NT2/D1 (cell line): ENCODE data around the gene CFL1.
"Not testable (repeated sequence)": the region's sequence is repeated elsewhere in the genome, so short reads cannot be mapped to it uniquely, and the experiment has no call there.

Experiments
- DNase-seq: peaks from one replicate; pipeline ENCODE4 v3.0.0-alpha.2; 2011; ENCODE audit warnings: low read depth, low spot score
- H3K27me3 ChIP-seq: 2 replicates; pipeline ENCODE4 v1.6.0; 2011; ENCODE audit warnings: mild to moderate bottlenecking; ENCODE audit not compliant: insufficient read length, insufficient read depth
- H3K36me3 ChIP-seq: 2 replicates; pipeline ENCODE4 v1.6.1; 2011; ENCODE audit warnings: mild to moderate bottlenecking, low read length, mixed read lengths; ENCODE audit not compliant: insufficient read depth, insufficient read length
- H3K4me1 ChIP-seq: 2 replicates; pipeline ENCODE4 v1.5.1; 2011; ENCODE audit not compliant: insufficient read depth, insufficient read length
- H3K4me3 ChIP-seq: 2 replicates; pipeline ENCODE4 v1.5.1; 2011; ENCODE audit warnings: low read depth; ENCODE audit not compliant: insufficient read length
- H3K9ac ChIP-seq: 2 replicates; pipeline ENCODE4 v1.6.0; 2011; ENCODE audit warnings: low read depth; ENCODE audit not compliant: insufficient read length
- H3K9me3 ChIP-seq: 2 replicates; pipeline ENCODE4 v1.5.1; 2011; ENCODE audit warnings: mild to moderate bottlenecking, low read length; ENCODE audit not compliant: insufficient read depth
- SUZ12 ChIP-seq: IDR thresholded peaks from 2 replicates; pipeline ENCODE4 v1.6.1; 2011; ENCODE audit not compliant: insufficient read length, insufficient read depth; ENCODE audit errors: extremely low read depth
- YY1 ChIP-seq: IDR thresholded peaks from 2 replicates; pipeline ENCODE4 v1.6.1; 2011; ENCODE audit not compliant: insufficient read length, insufficient read depth
- ZNF274 ChIP-seq: IDR thresholded peaks from 2 replicates; pipeline ENCODE4 v1.6.1; 2011; ENCODE audit warnings: mild to moderate bottlenecking, low read depth, low read length

Gene CFL1

GRCh38 chr11:65852508-65853245 is 5.3 kb downstream of the CFL1 start:
- no peak for TF ChIP-seq SUZ12
- TF ChIP-seq ZNF274: no peak
- TF ChIP-seq YY1: no peak
- no peak for DNase-seq
- Histone ChIP-seq H3K9ac (no peak overlapping the region), H3K36me3 (peaks cover 66% of the 10 kb centered on the region), H3K9me3 (peaks cover 19% of the 10 kb centered on the region; the same call in 1 of the 2 replicates), H3K4me1 (peaks cover 8% of the 10 kb centered on the region), H3K27me3 (no peaks in the 10 kb centered on the region), H3K4me3 (no peak overlapping the region)

- H3K9me3 ChIP-seq: peaks cover 19% of the 10 kb centered on the region; the same call in 1 of the 2 replicates
- TF ChIP-seq YY1: no peak
- no peak for DNase-seq
- no peak overlapping the region for H3K4me3 ChIP-seq
- peaks cover 60% of the 10 kb centered on the region for H3K36me3 ChIP-seq
- H3K4me1 ChIP-seq: peaks cover 8% of the 10 kb centered on the region
- no peaks in the 10 kb centered on the region for H3K27me3 ChIP-seq
- H3K9ac ChIP-seq: peak overlapping the region; percentile 17
Measured at GRCh38 chr11:65851811-65852507, 6.0 kb downstream of the CFL1 start.

DNA sequence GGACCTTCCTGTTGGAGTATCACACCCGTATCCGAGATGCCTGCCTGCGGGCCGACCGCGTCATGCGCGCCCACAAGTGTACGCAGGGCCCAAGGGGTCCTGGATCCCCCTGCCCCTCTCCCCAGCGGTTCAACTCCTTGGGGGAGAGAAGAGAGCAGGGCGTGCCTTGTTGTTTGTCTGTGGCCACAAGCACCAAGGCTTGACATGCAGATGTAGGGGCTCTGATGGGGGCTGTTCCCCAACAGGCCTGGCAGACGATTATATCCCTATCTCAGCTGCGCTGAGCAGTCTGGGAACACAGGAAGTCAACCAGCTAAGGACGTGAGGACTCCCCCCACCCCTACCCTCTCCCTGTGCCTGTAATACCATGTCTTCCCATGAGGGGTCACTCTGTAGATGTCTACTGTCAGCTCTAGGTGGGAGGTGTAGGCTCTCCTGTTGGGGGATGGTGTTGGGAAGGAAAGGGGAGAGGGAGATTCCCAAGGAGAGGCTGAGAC is 6.8 kb downstream of the CFL1 start:
- no peak overlapping the region for H3K9ac ChIP-seq
- no peaks in the 10 kb centered on the region for H3K27me3 ChIP-seq
- peak; percentile 75 for DNase-seq
- no peak for TF ChIP-seq SUZ12
- H3K36me3 ChIP-seq: peaks cover 52% of the 10 kb centered on the region
- peaks cover 19% of the 10 kb centered on the region; the same call in 1 of the 2 replicates for H3K9me3 ChIP-seq
- no peak overlapping the region for H3K4me3 ChIP-seq
- peaks cover 8% of the 10 kb centered on the region for H3K4me1 ChIP-seq

DNA sequence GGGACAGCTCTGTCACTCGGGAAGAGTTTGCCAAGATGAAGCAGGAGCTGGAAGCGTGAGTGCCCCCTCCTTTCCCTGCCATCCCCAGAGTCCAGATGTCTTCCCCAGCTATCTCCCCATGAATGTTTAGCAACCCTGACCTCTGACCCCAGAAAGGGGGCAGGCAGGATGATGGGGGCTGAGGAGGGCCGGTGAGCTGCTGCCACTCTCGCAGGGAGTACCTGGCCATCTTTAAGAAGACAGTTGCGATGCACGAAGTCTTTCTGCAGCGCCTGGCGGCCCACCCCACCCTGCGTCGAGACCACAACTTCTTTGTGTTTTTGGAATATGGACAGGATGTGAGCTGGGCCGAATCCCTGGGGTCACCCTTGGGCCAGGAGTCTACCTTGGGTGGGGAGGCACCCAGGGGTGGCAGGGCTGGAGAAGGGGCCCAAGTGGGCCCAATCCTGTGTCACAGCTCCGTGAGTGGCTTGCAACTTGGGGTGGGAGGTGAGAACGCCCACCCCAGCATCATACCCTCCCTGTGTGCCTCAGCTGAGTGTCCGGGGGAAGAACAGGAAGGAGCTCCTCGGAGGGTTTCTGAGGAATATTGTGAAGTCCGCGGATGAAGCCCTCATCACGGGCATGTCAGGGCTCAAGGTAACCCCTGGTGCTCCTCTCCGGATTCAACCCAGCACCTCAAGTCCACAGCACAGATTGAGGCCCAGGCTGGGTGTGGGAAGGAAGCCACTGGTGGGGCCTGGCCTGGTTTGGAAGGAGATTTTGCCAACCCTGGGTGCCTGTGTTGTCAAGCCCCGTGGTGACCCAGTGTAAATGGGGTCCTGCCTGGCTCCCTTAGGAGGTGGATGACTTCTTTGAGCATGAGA is 7.5 kb downstream of the CFL1 start:
- no peak for TF ChIP-seq SUZ12
- TF ChIP-seq ZNF274: no peak
- TF ChIP-seq YY1: no peak

DNA sequence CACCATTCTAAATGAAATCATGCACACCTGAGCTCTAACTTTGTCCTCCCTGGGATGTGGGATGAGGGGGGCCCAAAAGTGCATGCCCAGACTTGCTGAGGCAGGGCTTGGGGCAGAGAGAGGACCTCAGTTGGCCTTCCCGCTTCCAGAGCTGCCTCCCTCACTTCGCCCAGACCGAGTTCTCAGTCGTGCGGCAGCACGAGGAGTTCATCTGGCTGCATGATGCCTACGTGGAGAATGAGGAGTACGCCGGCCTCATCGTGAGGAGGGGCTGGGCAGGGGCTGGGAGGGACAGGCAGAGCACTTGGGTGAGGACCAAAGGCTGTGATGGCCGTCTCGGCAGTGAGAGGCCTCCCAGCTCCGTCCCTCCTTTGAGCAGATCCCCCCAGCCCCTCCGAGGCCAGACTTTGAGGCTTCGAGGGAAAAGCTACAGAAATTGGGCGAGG is 8.2 kb downstream of the CFL1 start:
- TF ChIP-seq YY1 (no peak), ZNF274 (no peak), SUZ12 (no peak)
- DNase-seq: no peak
- H3K9ac ChIP-seq: peak overlapping the region; percentile 13
- peaks cover 8% of the 10 kb centered on the region for H3K4me1 ChIP-seq
- H3K4me3 ChIP-seq: no peak overlapping the region
- H3K27me3 ChIP-seq: no peaks in the 10 kb centered on the region
- H3K9me3 ChIP-seq: peaks cover 19% of the 10 kb centered on the region; the same call in 1 of the 2 replicates
- peaks cover 38% of the 10 kb centered on the region for H3K36me3 ChIP-seq

More for the DNA sequence above, 7.5 kb downstream of the CFL1 start:
- Histone ChIP-seq H3K27me3 (no peaks in the 10 kb centered on the region), H3K9me3 (peaks cover 19% of the 10 kb centered on the region; the same call in 1 of the 2 replicates), H3K4me3 (no peak overlapping the region), H3K36me3 (peaks cover 45% of the 10 kb centered on the region), H3K4me1 (peaks cover 8% of the 10 kb centered on the region), H3K9ac (peak overlapping the region; percentile 13)
- no peak for DNase-seq

DNA sequence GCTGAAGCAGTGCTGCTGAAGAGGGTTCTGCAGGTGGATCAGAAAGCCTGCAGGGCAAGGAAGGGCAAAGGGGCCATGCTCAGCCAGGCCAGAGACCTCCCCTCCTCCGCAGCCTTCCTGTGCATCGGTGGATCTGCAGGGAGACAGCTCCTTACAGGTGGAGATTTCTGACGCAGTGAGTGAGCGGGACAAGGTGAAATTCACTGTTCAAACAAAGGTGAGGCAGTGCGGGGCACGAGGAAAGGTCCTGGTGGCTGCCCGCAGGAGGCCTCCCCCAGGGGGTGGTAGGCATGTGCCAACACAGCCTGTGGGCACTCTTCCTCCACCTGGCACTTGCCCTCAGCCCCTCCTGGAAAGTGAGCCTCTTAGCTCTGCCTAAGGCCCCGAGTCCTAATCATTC is 8.6 kb downstream of the CFL1 start:
- Histone ChIP-seq H3K36me3 (peaks cover 34% of the 10 kb centered on the region), H3K27me3 (no peaks in the 10 kb centered on the region), H3K9ac (no peak overlapping the region), H3K4me3 (no peak overlapping the region), H3K9me3 (peaks cover 19% of the 10 kb centered on the region; the same call in 1 of the 2 replicates), H3K4me1 (peaks cover 8% of the 10 kb centered on the region)
- no peak for TF ChIP-seq SUZ12
- TF ChIP-seq YY1: no peak
- TF ChIP-seq ZNF274: no peak
- DNase-seq: no peak

DNA sequence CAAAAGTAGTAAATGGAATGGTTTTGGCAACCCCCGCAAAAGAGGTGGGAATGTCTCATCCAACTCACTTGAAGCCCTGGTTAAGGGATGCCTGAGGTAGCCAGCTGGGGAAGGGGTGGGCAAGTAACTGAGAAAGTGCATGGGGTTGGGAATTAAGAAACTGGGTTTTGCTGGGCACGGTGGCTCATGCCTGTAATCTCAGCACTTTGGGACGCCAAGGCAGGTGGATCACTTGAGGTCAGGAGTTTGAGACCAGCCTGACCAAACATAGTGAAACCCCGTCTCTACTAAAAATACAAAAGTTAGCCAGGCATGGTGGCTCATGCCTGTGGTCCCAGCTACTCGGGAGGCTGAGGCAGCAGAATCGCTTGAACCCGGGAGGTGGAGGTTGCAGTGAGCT is 9.3 kb downstream of the CFL1 start:
- H3K4me1 ChIP-seq, H3K27me3 ChIP-seq, H3K4me3 ChIP-seq, H3K9ac ChIP-seq, DNase-seq: not testable (repeated sequence)
- Histone ChIP-seq H3K9me3 (peaks cover 19% of the 10 kb centered on the region; the same call in 1 of the 2 replicates), H3K36me3 (peaks cover 27% of the 10 kb centered on the region)
